LNCaP clone FGC (cell line): ENCODE measurements around the gene EDAR.

Experiments used
- DNase-seq: peaks from one replicate; pipeline ENCODE4 v3.0.0-alpha.2; 2011; ENCODE audit warnings: low read depth
- H3K4me3 ChIP-seq: 2 replicates; pipeline ENCODE4 v1.5.1; 2011; ENCODE audit warnings: mild to moderate bottlenecking, low read depth, low read length, control low read depth
- CTCF ChIP-seq: IDR thresholded peaks from 2 replicates; pipeline ENCODE4 v1.5.1; 2012; ENCODE audit warnings: mild to moderate bottlenecking; ENCODE audit not compliant: control insufficient read depth, insufficient read depth; ENCODE audit errors: extremely low read depth

The EDAR gene

DNA sequence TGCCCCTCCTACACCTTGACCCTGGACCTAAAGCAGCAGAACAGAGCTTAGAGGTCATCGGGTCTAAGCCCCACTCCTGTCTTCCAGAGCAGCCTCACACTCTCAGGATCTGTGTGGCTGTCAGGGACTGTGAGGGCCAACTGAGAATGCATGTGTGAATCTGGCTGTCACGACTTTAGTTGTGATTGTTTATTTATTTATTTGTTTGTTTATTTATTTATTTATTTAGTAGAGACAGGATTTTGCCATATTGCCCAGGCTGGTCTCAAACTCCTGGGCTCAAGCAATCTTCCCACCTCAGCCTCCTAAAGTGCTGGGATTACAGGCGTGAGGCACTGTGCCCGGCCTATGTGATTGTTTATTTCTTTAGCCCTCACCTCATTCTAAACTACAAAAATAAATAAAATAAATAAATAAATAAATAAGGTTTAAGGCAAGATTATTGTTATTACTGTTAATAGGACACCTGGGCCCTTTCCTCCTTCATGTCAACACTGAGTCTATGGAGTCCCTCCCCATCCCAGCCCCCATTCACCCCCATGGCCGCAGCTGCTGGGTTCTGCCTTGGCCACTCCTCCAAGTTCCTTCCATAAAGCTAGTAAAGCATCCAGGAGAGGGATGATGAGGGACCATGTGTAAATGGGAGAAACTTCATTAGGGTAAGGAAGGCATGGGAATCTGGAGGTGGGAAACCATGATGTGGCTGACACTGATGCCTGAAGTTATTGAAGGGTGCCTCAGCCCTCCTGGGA lies 39.9 kb upstream of the EDAR start:
- DNase-seq = no peak
- no peak for TF ChIP-seq CTCF
- H3K4me3 ChIP-seq = no peak overlapping the region

DNA sequence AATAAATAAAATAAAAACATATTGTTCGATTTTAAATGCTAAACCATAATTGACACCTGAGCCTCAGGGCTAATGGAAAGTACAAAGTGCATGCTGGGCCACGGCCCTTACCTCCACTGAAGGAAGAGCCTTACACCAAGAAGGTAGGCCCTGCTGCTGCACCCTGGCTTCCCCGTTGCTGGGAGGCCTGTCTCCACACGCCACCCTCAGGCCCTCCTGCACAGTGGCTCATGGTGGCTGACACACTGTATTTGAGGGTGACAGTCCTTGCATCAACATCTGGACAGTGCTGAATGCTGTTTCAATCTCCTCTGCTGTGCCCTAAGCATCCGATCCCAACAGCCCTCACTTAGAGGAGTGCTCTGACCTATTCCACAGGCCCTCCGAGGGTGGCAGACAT lies 39.3 kb upstream of the EDAR start:
- no peak for TF ChIP-seq CTCF
- no peak overlapping the region for H3K4me3 ChIP-seq
- DNase-seq = no peak

GRCh38 chr2:109027702-109028101 lies 38.7 kb upstream of the EDAR start:
- H3K4me3 ChIP-seq = no peak overlapping the region
- DNase-seq = no peak
- no peak for TF ChIP-seq CTCF

- TF ChIP-seq CTCF = no peak
- H3K4me3 ChIP-seq = no peak overlapping the region
- no peak for DNase-seq
Measured at GRCh38 chr2:109024477-109024876, 35.5 kb upstream of the EDAR start.

DNA sequence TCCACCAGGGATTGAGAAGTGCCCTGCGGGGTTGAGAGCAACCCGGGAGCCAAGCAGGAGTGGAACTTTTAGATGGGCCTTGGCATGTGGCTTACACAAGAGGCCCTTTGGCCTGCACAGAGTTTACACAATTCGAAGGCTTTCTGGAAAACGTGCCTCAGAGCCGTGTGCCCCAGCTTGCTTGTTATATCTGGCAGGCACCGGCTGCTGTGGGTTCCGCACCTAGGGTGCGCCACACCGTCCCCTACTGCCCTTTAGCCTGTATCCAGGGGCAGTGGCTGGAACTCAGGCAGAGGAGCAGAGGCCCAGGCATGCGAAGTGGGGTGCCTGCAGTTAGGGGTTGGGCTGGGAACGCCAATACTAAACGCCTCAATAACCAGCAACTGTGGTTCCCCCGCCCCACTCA lies 32.9 kb upstream of the EDAR start:
- no peak for TF ChIP-seq CTCF
- no peak for DNase-seq
- H3K4me3 ChIP-seq = no peak overlapping the region

- TF ChIP-seq CTCF = no peak
- DNase-seq = no peak
- H3K4me3 ChIP-seq = no peak overlapping the region
Measured at GRCh38 chr2:109020217-109020637, 31.2 kb upstream of the EDAR start.

GRCh38 chr2:109018452-109018851 lies 29.4 kb upstream of the EDAR start:
- no peak overlapping the region for H3K4me3 ChIP-seq
- no peak for TF ChIP-seq CTCF
- no peak for DNase-seq
